ENCODE measurements around the gene TNFAIP3. TPM values are rescaled to one million over a fixed set of nuclear protein-coding genes. Genes with fewer than 3 reads are reported as not detected.

TNFAIP3 gene
- total and polyA plus RNA-seq, 2 of the 8 experiments (the other 6 are each of a cell fraction or from before 2014, with no cell fraction given), result 1.6 to 2.0 TPM

GRCh38 chr6:137893181-137893580, 26.1 kb downstream of the TNFAIP3 start (continued):
- no peak for TF ChIP-seq HDAC6 (IDR thresholded peaks at IDR 0.05; ENCODE audit: low read depth, low read length)
